Embryonic facial prominence (tissue), 1 donor: ENCODE data around the gene RAB11FIP4.

Experiments
- DNase-seq: peaks from one replicate; pipeline ENCODE4 v3.0.0-alpha.2; 2016; ENCODE audit errors: extremely low spot score

The RAB11FIP4 gene

DNA sequence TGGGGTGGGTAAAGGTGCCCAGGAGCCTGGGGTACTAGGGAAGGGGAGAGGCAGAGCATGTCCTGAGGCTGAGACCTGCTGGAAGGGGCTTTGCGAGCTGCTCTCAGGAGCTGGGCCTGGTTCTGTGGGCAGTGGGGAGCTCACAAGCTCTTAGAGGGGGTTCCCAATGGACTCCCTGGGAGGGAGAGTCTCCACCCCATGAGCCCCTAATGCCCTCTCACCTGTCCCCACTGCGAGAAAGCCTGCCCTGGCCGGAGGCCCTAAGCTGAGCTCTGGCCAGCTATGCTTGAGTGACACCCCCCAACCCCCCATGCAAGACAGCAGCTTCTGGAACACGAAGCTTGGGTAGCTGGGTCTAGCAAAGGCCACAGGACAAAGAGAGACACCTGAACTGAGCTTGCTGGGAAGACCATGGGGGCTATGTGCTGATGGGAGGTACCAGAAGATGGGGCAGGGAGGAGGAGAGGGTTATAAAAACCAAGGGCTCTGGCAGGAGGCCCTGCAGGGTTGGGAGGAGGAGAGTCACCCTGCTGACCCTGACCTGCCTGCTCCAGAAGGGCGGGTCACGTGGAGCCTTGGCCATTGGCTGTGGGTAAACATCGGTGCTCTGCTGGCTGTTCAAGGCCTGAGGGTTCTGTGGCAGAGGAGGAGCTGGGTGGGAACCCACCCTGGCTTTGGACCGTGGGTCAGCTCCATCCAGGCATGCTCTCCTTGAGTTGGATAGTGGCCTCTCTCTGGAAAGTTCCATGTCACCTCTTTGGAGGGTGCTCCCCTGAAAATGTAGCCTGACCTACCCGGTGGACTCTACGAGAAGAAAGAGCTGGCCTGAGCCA, 106.7 kb downstream of the RAB11FIP4 start:
- DNase-seq: no peak

DNA sequence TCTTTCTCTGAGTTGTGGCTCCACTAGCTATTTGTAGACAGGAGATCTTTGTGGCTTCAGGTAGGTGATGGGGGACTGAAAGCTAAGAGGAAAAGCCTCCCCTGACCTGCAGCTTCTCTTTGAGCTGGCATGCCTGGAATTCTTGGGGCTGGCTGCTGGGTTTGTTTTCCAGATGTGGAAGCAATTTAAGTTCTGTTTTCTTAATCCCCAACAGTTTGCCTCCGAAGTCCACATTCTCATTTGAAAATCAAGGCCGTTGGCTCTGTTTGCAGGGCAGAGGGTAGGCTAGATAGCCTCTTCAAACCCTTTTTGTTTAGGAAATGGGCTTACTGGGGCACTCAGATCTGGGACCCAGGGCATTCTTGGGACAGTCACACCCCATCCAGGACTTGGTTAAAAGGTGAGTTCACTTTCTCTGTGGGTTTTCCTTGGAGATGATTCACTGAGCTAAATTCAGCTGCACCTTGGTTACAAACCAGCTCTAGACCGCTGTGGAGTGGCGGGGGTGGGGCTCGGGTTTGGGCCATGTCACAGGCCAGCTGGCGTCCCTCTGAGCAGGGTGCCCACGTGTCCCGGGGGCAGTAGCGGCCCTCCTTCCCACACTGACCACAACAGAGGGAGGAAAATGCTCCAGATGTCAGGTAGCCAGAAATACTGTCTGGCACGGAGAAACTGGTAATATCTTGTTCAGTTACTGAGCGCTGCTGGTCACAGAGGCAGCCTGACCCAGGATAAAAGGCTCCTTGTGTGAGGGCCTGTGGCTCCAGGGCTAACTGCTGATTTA, 108.5 kb downstream of the RAB11FIP4 start:
- no peak for DNase-seq

DNA sequence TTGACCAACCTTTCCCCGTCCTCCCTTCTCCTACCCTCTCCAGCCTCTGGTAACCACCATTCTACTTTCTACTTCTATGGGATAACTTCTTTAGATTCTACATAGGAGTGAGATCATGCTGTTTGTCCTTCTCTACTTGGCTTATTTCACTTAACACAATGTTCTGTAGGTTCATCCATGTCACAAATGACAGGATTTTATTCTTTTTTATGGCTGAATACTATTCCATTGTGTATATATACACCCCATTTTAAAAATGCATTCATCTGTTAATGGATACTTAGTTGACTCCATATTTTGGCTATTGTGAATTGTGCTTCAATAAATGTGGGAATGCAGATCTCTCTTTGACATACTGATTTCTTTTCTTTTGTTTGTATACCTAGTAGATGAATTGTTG, 115.0 kb downstream of the RAB11FIP4 start:
- DNase-seq: no peak

DNA sequence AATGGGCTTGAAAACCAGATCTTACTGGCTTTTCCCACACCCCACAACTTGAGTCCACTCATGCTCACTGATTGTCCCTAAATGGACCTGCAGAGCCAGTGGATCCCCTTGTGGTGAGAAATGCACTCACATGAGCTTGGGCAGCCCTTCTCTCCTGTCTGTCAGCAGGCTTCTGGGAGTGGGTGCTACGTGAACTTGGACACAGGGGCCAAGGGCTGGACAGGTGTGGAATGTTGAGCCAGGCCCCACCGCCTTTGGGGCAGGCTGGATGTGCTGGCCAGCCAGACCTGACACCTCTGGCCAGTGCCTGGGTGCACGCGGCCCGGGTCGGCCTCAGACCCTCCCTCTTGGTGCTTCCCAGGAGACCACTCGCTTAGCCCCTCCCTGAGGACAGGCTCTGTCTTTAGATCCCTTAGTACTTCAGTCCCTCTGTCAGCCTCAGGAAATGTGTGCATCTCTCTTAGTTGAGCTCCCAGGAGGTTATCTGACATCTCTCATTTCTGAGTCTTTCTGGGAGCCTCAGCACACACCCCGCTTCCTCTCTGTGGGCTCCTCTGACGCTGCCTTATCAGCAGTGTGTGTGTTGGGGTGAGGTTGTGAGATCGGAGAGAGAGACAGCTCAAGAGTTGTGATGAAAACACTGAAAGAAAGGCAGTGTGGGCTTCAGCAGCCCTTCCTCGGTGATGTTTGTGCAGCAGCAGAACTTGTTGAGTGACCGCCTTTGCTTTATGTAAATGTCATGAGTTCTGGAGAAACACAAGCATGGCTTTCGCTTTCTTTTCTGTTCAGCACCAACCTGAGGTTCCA, 117.0 kb downstream of the RAB11FIP4 start:
- DNase-seq: no peak

DNA sequence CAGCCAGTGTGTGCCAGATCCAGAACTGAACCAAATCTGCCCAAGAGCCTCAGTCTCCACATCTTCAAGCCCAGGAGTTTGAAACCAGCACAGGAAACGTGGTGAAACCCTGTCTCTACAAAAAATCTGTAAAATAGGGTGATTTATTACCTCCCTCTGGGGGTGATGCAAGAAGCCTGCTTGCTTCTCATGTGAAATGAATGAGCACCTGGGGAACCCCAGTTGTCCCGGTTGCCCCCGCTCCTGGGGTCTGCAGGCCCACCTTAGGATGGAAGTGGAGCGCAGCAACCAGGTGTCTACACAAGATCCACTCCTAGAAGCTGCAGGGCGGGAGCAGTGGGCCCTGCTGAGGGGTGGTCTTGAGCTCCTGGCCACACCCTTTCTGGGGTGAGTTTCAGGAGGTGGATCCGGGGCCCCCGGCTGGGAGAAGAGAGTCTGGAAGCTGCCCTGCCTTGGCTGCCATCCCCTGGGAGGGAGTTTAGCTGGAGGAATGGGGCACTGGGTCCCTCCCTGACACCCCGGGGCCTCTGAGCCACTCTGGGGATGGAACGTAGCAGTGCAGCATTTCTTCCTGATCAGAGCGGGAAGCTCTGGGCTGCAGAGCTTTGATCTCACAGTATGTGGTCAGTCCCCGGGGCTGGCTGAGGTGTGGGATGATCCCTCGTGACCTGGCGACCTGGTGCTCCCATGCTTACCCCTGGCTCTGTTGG, 117.8 kb downstream of the RAB11FIP4 start:
- no peak for DNase-seq

DNA sequence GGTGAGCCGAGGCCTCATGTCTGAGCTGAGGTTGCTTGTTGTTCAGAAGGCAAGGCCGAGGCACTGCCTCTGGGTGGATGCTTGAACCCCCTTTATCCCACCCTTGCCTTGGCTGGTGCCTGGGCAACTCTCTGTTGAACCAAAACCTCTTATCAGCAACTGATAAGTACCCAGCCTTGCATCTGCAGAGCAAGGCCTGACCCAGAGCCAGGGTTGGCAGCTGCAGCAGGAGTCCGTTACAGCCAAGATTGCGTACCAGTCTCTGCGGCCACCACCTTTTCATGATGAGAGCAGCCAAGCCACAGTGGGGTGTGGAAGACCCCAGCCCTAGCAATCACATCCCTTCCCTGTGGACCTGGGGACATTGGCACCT, 118.3 kb downstream of the RAB11FIP4 start:
- DNase-seq: no peak

DNA sequence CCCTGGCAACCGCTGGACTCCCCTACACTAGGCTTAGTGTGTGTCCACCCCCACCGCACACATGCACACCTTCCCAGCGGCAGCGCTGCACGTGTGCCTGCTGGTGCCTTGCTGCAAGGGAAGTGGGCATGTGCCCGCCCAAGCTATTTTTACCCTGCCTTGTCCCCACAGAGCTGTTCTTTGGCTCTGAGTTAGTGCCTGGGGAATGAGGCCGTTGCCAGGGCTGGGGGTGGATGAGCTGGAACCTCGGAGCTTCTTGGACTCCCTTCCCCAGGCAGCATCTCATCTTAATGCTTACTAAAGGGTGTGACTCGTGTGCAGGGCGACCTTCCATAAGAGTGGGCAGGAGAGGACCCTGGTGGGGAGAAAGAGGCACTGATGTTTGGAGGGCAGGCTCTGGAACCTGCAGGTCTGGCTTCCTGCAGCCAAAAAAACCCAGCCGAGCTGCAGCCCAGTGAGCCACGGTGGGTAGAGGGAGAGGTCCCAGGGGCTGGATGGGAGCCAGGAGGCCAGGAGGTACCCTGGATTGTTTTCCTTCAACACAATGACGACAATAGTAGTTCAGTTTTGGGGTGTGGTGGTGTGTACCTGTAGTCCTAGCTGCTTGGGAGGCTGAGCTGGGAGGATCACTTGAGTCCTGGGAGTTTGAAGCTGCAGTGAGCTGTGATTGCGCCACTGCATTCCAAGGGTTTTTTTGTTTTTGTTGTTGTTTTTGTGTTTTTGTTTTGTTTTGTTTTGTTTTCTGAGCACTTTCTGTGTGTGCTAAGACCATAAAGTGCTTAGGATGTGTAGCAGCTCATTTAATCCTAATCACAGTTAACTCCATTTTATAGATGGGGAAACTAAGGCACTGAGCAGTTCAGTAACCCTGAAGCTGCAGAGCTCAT, 119.1 kb downstream of the RAB11FIP4 start:
- DNase-seq: no peak

DNA sequence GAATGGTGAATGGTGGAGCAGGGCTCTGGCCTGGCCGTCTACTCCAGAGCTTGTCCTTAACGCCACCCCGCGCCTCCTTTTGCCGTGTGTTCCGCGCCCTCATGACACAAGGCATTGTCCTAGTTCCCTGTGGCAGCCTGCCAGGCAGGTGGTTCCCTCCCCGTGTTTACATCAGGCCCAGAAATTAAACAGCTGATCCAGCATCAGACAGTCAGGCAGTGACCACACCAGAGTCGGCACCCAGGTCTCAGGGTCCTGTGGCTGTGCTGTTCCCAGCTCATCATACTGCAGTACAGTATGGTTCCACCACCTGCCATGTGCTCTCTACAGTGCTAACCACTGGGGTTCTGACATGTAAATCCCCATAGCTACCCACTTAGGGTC, 119.7 kb downstream of the RAB11FIP4 start:
- no peak for DNase-seq

DNA sequence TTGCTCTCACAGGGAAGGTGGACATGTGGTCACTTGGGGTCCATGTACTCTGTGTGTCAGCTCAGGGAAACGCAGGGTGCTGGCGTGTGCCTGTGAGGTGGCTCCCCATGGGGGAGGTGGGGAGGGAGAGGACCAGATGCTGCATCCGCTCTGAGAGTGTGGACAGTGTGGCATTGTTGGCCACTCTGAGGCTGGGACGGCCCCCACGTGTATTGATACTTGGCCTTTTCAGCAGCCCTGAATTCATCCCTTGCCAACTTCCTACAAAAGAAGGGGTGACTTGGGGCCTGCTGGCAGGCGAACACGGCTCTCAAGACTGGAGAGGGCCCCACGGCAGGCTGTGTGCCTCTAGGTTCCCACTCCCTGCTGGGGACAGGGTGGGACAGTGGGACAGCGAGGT, 120.1 kb downstream of the RAB11FIP4 start:
- no peak for DNase-seq

DNA sequence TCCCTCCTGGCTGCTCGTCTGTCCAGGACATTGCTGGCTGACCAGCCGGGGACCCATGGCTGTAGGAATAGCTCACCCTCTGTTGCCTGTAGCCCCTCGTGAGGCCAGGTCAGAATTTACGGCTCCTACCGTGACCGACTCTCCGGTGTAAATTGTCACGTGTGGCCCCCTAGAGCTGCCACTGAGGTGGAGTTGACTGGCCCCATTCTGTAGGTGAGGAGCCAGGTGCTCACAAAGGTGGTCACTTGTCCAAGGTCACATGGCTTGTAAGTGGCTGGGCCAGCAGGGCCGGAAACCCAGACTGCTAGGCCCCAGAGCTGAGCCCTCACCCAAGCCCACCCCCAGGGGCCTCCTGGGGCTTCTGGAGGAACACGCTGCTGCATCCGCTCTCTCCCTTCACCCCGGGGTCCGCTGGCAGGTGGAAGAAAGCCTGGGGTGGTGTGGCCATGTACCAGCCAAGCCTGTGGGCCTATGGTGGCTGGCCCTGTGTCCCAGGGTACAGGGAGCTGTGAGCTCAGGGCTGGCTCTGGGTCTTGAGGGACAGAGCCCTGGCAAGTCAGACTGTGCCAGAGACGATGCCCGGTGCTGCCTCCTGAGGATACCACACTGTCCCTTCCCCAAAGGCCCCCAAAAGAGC, 120.7 kb downstream of the RAB11FIP4 start:
- no peak for DNase-seq

DNA sequence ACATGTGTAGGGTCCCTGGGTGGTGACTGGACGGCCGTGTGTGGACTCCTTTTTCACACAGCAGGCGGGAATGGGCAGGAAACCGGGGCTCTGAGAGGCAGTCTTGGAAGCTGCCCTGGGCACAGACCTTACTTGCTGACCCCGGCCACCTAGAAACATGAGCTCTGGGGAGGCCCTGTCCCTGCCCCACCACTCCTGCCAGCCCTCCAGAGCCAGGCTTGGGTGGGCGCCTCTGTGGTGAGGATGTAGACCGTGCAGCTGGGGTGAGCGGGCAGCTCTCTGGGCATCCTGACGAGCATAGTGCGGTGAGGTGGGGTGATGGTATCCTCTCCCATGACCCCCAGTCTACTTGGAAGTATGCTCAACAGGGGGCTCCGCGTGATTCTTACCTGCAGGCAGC, 121.3 kb downstream of the RAB11FIP4 start:
- DNase-seq: no peak

DNA sequence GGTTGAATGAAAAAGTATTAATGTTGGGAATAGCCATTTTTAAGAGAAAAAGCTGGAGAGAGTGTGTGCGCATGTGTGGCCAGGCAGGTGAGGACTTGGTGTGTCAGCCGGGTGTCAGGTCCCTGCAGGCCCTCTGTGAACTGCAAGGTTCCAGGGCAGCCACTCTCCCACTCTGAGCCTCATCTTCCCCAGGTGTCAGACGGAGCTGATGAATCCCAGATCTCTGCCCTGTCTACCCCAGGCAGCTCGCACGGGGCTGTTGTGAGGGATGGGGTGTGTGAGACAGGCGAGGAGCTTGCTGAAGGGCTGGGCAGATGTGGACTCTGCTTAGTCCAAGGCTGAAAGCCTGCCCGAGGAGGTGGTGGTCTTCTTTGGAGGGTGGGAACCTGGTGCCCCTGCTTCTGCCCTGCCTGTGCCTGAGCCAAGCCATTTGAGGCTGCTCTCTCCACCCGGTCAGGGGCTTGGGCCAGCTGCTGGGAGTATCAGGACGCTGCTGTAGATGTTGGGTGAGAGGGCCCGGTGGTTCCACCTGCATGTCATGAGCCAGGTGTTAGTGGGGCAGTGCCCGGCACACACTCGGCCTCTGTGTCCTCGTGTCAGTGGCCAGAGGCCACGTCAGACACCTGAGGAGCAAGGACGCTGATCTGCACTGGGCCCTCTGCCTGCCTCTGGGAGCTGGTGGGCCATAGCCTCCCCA, 122.4 kb downstream of the RAB11FIP4 start:
- DNase-seq: no peak

DNA sequence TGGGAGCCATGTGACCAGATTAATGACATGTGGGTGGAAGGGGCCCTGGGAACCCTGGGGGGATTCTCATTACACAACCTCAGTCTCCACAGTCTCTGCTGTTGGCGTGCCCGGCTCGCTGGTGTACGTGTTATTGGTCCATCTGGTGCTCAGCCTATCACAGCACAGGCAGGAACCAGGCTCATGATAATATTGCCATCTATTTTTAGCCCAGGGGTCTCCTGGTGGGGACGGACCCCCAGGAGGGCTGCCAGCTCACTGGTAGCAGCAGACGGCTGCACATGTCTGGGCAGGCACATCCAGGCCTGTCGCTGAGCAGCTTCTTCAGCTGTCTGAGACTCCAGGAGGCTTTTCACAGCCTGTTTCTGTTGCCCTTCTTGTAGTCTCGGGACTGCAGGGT, 123.8 kb downstream of the RAB11FIP4 start:
- no peak for DNase-seq

DNA sequence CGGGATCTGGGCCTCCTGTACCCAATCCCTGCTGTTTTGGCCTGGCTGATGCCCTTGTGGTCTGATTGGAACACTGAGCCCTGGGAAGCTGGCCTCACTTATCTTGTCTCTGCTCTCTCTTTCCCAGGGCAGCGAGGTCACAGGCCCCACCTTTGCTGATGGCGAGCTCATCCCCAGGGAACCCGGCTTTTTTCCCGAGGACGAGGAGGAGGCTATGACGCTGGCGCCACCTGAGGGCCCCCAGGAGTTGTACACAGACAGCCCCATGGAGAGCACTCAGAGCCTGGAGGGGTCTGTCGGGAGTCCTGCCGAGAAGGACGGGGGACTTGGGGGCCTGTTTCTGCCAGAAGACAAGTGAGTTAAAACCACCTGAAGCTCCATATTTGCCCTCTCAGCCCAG, 126.0 kb downstream of the RAB11FIP4 start:
- no peak for DNase-seq

DNA sequence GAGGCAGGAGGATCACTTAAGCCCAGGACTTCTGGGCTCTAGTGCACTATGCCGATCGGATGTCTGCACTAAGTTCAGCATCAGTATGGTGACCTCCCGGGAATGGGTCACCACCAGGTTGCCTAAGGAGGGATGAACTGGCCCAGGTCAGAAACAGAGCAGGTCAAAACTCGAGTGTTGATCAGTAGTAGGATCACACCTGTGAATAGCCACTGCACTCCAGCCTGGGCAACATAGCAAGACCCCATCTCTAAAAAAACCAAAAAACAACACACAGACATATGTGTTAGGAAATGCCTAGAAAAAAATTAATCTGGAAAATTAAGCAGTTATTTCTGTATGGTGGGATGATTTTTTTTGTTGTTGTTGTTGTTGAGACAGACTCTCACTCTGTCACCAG, 127.0 kb downstream of the RAB11FIP4 start:
- DNase-seq: no peak

DNA sequence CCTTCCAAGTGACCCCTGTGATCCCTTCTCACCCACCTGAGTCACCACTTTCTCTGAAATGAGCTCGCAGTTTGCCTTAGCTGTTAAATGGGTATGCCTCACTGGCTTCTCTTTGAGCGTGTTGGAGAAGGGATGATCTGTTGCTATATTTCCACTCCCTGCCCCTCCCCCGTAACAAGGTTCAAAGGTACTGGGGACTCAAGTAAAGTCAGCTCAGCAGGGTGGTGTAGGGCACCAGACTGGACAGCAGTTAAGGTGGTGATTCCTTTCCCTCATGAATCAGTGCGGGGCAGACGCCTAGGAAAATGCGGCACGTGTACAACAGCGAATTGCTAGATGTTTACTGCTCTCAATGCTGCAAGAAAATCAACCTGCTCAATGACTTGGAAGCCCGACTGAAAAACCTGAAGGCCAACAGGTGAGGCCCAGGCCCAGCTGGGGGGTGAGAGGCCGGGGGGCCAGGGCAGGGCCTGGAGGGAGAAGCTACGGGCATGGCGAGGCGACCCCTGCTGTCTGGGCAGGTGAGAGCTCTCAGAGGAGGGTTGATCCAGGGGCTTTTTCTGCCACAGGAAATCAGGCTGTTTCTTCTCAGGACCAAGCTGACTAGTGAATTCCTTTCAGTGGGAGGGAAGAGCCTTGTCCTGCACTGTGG, 130.3 kb downstream of the RAB11FIP4 start:
- no peak for DNase-seq

DNA sequence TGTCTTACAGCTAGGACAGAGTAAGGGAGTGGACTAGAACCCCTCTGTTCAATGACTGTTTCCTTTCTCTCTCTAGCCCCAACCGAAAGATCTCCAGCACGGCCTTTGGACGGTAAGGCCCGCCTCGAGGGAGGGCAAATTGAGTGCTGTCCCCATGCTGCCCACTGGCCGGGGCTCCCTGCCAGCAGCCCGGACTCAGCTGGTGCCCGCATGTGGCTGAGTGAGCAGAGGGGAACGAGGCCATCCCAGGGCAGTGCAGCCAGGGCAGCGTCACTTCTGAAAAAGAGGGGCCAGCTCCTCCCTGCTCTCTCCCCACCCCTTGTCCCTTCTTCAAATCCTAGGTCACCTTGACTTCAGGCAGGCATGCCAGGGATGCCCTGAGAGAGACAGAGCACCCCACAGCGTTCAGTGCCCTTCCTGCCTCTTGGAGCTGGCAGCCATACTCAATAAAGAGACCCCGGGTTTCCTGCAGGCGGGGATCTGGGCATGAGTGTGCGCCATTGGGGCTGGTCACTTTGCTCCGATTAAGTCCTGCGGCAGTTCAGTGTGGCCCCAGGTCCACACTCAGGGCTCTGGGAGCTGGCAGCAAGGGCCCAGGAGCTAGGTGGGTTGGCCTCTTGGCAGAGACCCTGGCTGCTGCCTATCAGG, 130.9 kb downstream of the RAB11FIP4 start:
- DNase-seq: no peak

DNA sequence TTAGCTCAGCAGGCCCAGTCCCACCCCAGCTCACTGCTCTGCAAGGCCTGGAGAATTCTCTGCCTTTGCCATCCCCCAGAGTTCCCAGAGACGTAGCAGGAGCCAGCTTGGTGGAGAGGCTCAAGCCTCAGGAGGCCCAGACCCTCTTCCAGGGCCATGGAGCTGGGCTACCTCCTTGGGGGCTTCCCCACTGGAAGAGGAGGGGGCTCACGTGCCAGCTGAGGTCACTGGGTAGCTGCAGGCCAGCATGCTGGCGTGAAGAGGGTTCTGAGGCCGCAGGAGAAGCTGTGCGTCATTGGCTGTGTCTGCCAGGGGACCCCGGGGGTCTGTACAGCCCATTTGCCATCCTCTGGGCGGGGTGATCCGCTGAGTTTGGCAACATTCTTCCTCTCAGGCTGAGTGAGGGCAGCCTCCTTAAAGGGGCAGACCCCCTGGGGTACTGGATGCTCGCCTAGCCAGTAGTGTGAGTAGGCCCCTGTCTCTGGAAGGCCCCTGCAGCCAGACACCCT, 131.6 kb downstream of the RAB11FIP4 start:
- DNase-seq: no peak
